HG03064 (cell line): ENCODE results near the gene SOWAHC.
"Not testable (repeated sequence)": the region's sequence is repeated elsewhere in the genome, so short reads cannot be mapped to it uniquely, and the experiment has no call there.

Experiments used
- ATAC-seq: cut with Tn5 transposase; IDR thresholded peaks from one replicate; pipeline ENCODE4 v1.9.1; 2021; ENCODE audit warnings: low read depth; ENCODE audit not compliant: unreplicated experiment

Gene SOWAHC

GRCh38 chr2:109614715-109615636 is 812 bp downstream of the SOWAHC start:
- ATAC-seq: no peak

GRCh38 chr2:109615637-109616144 is 1.5 kb downstream of the SOWAHC start:
- ATAC-seq: no peak

GRCh38 chr2:109616184-109616583 is 2.0 kb downstream of the SOWAHC start:
- no peak for ATAC-seq

DNA sequence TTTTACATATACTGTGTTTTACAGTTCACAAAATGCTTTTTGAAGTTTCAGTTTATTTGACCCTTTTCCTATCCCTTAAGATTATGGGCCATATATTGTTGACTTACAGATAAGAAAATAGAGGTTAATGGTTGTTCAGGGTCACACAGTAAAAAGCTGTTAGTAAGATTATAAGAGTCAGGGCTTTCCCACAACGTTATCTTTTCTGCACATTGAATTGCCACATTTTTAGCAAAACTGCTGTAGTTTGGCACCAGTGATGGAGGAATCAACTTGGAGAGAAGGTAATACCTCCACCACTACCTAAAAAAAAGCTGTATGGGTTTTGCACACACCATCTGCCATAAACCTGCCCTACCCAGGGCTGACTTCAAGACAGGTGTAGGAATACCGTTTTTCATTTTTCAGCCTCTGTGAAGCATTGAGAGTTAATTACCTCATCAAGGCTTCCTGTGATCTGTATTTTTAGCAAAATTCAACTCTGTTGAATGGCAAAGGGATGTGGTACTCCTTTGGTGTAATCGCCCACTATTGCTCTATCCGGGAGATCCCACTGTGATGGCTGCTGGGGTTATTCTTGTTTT is 5.0 kb downstream of the SOWAHC start:
- ATAC-seq: no peak

DNA sequence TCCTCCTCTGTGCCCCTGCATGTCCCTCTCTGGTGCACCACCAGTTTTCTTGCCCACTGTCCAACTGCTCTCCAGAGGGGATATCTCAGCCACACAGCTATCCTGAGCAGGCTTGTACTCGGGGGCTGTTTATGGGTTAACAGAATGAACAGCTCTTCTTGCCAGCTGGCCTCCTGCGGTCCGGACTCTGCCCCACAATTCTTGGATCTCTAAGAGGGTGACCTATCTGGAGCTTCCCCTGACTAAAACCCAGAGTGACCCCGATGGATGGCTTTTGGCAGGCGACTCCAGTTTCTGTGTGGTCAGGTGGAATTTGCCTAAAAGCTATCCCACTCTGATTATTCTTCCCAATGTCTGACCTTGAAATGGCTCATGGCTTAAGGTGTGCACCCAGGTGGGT is 9.1 kb downstream of the SOWAHC start:
- ATAC-seq: no peak

GRCh38 chr2:109623923-109624322 is 9.8 kb downstream of the SOWAHC start:
- ATAC-seq: no peak

DNA sequence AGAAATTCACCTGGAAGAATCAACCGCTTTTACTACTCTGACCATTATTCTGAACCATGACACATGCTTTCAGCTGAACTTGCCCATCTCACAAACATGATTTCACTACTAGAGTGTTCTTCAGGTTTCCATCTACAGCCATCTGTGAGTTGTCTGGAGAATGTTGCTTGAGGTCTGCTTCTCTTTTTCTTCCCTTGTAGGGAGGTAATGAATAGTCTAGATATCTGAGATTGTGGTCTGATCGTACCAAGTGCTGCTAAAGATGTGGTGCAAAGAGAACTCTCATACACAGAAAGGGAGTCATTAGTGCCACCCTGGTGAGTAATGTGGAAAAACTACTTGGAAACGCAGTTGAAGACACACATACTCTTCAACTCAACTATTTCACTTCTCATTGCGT is 10.2 kb downstream of the SOWAHC start:
- ATAC-seq: no peak

GRCh38 chr2:109628321-109628720 is 14.2 kb downstream of the SOWAHC start:
- not testable (repeated sequence) for ATAC-seq

DNA sequence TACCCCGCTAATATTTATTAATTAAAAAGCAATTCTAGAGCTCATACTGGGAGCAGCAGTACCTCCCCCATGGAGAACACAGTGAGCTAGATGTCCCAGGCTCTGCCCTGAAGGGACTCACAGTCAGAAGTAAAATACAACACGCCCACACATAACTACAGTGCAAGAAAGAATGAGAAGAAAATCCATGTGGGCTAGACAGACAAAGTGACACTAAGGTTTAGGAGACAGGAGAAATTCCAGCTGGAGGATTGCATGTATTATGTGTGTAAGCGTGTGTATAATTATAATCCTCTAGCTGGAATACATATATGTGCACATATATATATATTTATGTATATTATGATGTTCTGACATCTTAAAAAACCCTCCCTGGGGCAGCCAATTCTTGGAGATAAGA is 15.7 kb downstream of the SOWAHC start:
- no peak for ATAC-seq

- no peak for ATAC-seq
Measured at GRCh38 chr2:109630441-109631430, 16.6 kb downstream of the SOWAHC start.

DNA sequence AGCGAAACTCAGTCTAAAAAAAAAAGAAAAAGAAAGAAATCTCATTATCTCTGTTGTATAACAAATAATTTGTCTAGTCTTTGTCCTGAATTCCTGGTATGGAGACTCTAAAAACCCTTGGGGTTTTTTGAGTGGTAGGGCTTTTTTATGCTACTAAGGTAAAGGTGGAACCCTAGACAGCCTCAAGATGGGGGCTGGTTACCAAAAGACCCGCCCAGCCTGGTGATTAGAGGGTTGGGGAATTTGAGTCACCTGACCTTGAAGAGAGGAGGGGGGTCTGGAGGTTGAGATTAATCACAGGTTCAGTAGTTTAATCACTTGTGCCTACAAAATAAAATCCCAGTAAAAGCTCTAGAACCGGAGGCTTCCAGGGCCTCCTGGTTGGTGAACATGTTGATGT is 17.6 kb downstream of the SOWAHC start:
- ATAC-seq: no peak

DNA sequence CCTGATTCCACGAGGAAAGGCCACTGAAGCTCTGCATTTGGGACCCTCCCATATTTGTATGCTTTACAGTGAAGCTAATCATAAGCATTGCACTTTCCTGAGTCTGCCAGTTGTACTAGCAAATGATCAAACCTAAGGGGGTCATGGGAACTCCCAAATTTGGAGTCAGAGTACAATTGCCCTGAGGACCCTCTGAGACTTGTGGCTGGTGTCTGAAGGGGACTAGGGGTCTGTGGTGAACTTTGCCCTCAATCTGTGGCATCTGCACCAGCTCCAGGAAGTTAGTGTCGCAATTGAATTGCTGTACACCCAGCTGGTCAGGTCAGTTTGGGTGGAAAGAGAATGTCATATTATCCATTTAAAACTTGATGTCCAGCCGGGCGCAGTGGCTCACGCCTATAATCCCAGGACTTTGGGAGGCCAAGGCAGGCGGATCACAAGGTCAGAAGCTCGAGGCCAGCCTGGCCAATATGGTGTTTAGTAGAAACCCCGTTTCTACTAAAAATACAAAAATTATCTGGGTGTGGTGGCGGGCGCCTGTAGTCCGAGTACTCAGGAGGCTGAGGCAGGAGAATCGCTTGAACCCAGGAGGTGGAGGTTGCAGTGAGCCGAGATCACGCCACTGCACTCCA is 18.1 kb downstream of the SOWAHC start:
- no peak for ATAC-seq

- ATAC-seq: no peak
Measured at GRCh38 chr2:109633284-109633961, 19.3 kb downstream of the SOWAHC start.

DNA sequence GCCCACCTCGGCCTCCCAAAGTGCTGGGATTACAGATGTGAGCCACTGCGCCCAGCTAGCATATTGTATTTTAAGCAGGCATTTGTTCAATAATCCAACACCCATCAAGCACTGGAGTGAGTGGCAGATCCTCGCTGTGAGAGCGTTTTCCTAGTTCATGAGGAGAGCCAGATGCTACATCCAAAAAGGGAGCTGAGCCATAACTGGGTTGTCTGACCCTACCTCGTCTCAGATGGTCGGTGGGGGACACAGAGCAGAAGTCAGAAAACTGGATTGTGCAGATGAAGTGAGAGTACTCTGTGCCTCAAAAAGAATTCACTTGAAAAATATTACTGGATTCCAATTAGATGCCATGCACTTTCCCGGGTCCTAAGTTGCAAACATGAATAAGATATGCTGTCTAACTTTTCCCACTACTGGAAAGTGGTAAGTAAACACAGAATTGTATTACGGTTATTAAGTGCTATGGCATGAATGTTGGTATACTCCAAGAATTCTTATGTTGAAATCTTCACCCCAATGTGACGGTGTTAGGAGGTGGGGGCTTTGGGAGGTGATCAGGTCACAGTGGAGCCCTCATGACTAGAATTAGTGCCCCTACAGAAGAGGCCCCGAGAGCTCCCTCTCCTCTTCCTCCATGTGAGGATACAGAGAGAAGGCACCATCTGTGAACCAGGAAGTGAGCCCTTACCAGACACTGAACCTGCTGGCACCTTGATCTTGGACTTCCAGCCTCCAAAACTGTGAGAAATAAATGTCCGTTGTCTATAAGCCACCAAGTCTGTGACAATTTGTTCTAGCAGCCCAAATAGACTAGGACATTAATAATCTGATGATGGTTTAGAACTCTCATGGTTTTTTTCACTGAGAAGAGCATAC is 21.5 kb downstream of the SOWAHC start:
- no peak for ATAC-seq

DNA sequence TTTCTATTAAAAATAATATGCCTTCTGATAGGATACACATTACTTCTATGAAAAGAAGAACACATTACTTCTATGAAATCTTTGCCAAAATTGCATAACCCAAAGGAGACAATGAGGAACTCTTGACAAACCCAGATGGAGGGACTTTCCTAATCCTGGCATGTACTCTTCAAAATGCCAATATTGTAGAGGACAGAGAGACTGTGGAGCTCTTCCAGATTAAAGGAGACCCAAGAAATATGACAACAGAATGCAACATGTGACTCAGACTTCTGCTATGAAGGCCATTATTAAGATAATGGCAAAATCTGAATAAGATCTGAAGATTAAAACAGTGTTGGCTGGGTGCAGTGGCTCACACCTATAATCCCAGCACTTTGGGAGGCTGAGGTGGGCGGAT is 22.2 kb downstream of the SOWAHC start:
- ATAC-seq: no peak

DNA sequence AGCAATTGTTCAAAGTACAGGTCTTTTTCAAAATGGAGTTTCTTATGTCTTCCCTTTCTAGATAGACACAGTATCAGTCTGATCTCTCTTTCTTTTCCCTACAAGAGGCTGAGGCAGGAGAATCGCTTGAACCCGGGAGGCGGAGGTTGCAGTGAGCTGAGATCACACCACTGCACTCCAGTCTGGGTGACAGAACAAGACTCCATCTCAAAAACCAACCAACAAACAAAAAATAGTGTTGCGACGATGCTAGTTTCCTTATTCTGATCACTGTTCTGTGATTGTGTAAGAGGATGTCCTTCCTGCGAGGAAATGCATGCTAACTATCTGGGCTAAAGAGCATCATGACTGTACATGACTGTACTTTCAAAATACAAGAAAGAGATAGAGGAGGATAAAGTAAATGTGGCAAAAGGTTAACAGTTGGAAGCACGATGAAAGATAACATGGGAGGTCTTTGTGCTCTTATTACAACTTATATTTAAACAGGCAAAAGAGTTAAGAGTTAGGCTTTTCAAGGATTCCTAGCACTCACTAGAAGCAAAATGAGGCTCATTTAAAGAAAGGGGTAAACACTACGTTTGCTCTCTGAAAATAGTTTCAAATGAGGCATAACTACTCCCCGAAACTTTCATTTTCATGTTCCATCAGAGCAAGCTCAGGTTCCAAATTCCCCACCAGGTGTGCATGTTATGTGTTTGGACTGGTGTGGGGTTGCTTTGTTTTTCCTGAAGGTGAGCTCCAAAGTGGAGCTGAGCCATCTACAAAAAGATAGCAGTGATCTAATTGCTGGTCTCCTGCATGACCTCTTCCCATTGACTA is 23.8 kb downstream of the SOWAHC start:
- no peak for ATAC-seq

DNA sequence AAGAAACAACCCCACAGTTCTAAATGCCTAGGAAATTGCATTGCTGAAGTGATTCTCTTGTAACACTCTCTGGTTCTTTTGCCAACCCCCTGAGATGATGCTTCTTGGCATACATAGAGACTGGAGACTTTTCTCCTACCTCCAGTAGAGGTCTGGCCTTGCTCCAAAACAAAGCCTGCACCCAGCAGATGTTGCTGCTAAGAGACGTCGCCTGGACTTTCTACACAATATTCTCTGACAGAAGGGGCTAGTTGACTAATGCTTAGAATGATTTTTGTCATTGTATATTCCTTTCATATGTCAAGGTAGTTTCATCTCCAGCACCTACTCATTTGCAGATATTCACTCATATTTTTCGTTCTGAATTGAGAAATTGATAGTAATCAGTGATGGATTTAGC is 24.6 kb downstream of the SOWAHC start:
- ATAC-seq: no peak

DNA sequence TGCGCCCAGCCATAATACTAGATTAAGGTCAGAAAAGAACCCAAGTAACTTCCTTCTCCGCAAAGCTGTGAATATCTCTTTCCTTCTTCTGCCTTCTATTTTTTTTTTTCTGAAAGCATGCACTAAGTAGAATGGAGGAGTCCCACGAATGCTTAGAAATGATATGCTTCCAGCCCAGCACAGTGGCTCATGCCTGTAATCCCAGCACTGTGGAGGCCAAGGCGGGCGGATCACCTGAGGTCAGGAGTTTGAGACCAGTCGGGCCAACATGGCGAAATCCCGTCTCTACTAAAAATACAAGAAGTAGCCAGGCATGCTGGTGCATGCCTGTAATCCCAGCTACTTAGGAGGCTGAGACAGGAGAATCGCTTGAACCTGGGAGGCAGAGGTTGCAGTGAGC is 25.8 kb downstream of the SOWAHC start:
- not testable (repeated sequence) for ATAC-seq
